HUDEP-2 (cell line): ENCODE results near the gene ZNF217.
"Not testable (repeated sequence)": the region's sequence is repeated elsewhere in the genome, so short reads cannot be mapped to it uniquely, and the experiment has no call there.

Source experiments
- DNase-seq, 76 experiments: peaks; one replicate each; lab custom pipeline; 2025; ENCODE audit not compliant: unreplicated experiment in 76 of 76; lab: John Stamatoyannopoulos, UW

ZNF217 gene

DNA sequence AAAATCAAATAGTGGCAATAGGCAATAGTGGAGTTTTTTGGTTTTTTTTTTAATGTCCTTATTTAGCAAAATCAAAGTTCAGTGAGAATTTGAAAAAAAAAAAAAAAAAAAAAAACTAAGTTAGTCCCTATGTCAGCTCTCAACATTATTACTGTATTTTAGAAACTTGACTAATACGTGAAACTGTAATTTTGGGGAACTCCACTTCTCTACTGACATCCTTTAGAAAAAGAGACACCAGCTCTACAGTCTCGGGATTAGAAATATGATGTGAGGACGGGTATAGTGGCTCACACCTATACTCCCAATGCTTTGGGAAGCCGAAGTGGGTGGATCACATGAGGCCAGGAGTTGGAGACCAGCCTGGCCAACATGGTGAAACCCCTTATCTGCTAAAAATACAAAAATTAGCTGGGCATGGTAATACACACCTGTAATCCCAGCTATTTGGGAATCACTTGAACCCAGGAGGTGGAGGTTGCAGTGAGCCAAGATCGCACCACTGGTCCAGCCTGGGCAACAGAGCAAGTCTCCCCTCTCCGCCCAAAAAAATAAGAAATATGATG, 8.6 kb downstream of the ZNF217 start:
- DNase-seq = not testable (repeated sequence)

- DNase-seq = not testable (repeated sequence)
Observed at GRCh38 chr20:53584550-53584913, 9.1 kb downstream of the ZNF217 start.

DNA sequence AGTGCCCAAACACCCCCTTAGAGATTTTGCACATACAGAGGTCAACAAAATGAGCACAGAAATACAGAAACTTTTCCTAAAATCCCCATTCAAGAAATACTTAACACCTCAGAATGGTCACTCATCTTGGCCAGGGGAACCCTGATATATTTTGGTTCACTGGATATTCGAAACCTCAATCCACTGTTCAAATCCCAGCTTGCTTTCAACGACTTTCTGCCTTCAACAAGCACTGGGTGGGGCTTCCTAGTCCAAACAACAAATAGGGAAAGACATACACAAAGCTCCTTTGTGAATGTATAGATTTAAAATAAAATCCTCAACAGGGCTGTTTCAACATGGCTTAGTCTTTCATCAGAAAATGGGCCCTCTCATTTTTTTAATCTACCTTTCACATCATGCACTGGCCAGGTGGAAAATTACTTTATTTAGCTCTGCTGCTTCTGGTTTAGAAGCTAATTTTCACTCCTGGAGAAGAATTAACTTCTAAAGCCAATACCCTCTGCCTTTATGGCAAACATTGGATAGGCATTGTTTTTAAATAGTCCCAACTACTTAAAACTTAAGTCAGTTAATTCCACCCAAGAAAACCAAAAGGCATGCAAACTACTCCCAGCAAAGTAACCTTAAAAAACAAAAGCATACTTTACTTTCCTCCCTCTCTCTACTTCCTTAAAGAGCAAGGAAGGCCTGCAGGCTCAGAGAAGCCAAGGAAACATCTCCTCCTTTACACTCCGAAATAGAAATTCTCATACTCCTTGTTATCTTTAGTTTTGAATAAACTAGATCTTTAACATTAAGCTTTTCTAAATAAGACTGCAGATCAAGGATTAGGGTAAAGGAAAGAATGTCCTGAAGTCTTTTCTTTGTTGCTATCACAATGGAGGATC, 9.7 kb downstream of the ZNF217 start:
- DNase-seq = not testable (repeated sequence)

DNA sequence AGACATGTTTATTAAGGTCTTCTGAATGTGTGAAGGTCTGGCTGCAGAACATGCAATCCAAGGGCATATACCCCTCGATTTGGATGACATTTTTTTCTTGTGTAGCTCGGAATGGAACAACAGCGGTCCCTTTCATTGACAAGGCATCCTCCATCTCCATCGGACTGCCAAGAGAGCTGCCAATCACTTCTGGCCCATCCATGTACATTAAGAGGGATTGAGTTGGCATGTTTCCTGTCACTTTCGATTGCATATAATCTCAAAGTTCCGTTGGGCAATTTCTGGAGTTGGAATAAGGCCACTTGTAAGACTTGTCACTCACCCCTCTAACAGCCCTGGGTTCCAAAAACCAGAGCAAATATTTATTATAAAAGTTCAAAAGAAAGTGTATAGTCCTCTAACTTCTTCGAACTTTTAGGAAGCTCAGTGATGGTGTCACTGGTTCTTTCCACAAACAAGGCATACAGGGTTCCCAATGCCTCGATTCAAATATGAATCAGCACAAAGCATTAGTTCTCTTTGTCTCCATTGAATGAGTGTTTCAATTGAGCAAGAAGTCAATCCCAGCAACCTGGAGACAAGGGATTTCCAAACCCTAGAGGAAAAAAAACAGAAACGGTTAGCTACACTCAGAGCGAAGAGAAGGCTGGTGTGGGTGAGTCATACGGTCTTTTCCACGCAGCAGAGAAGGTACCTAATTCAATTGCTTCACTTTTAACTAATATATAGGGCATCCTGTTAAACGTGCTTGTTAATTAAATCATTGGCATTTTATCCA, 10.9 kb downstream of the ZNF217 start:
- no peak for DNase-seq

- no peak for DNase-seq
Observed at GRCh38 chr20:53582251-53582570, 11.4 kb downstream of the ZNF217 start.

DNA sequence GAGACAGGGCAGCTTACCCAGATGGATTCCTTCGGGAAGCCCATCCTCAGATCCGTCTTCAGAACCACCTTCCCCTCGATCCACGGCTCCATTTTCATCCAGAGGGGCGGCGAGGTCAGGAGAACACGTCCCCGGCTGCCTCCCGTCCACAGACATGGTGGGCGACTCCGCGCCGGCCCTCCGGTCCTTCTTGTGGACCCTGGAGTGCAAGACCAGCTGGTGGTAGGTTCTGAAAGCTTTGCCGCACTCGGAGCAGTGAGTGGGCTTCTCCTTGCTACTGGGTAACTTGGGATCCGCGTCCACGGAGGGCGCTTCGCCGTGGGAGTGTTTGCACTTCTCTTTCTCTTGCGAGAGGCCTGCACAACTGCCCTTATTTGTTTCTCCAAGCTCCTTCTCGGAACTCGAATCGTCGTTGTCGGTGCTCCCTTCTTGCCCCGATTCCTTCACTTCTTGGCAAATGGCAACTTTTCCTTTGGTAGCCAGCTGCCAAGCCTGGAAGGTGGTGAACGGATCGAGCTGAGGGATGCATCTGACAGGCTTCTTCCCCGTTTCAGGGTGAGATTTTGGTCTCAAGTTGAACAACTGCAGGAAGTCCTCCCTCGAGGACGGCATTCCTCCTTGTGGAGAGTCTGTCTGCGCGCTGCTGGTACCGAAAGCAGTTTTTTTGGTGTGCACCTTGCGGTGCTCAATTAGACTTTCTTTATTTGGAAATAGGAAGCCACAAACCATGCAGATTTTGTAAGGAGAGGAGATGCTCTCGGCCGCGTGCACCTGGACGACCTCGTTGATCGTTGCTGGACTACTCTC, 12.0 kb downstream of the ZNF217 start:
- DNase-seq = no peak

GRCh38 chr20:53580376-53581111, 13.1 kb downstream of the ZNF217 start:
- no peak for DNase-seq

GRCh38 chr20:53579581-53580375, 13.9 kb downstream of the ZNF217 start:
- no peak for DNase-seq

DNA sequence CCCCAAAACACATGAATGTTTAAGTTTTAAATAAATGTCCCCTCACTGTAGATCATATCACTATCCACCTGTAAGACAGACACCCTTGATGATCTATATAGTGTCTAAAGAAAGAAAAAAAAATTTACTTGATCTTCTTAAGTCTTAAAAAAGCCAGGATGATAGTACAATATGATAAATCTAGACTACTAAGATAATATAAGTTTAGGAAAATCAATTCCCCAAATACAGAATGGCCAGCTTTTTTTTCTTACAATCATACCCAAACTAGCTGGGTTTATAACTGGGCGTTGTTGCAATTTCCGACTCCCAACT, 14.4 kb downstream of the ZNF217 start:
- no peak for DNase-seq

DNA sequence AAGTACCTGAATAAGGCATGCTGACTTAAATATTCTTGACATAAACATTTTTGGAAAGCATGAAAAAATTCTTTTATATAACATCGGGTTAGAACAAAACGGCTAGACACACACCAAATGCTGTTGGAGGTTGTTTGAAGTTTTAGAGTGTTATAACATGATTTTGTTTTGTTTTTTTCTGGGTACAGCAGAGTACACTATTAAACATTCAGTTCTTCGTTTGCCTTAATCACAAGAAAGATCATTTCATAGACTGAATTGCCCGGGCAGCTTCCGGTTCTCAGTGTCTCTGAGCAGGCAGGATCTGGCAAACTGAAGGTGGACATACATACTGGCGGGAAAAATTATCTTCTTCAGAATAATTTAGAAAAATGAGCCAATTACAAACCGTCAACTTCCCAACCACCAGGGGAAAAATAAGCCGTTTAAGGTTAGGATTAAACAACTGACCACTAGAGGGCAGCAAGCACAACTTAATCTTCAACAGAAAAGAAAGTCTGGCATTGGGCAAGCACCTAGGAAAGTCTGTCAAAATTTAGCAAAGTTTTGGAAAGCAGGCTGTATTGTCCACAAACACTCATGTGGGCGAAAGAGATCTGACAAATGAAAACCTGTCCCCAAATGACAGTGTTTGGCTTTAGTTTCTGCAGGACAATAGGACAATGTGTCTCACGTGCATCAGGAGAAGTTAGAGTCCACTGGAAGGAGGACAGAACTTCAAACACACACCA, 15.0 kb downstream of the ZNF217 start:
- DNase-seq = peak in 57 of 76 experiments; percentile 7 to 88 (median 66)

DNA sequence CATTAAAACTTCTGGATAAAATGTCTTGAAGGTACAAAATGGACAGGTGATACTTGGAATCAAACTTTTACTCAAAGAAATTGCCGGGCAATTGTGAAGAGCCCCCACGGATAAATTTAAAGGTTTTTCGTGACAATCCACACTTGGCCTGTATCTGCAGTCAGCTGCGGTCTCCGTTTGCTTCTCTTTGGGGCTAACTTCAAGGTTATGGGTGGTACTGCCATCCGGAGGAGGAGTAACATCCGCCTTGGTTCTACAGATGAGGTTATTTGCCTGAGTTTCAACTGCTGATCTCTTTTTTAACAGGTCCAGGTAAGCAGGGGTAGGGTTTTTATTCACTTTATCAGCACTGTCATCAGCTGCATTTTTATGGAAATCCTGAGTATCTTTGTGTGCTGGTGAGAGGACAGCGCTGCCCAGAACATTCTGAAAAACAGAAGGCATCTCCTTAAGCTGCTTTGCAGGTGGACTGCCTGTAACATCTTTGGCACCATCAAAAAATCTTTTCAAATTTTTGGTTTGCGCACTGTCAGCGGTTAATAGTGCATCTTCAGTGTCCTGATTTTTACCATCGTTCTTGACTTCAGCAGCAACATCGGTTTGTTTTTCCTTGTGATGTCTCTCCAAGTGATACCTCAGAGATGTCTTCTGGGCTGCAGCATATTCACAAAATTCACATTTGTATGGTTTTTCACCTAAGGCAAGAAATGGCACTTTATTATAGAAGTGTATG, 16.9 kb downstream of the ZNF217 start:
- no peak for DNase-seq

GRCh38 chr20:53576195-53576580, 17.5 kb downstream of the ZNF217 start:
- DNase-seq = no peak

- DNase-seq = no peak
Observed at GRCh38 chr20:53575481-53576194, 18.0 kb downstream of the ZNF217 start.

- DNase-seq = no peak
Observed at GRCh38 chr20:53574819-53575218, 18.8 kb downstream of the ZNF217 start.

- DNase-seq = no peak
Observed at GRCh38 chr20:53574259-53574789, 19.3 kb downstream of the ZNF217 start.

DNA sequence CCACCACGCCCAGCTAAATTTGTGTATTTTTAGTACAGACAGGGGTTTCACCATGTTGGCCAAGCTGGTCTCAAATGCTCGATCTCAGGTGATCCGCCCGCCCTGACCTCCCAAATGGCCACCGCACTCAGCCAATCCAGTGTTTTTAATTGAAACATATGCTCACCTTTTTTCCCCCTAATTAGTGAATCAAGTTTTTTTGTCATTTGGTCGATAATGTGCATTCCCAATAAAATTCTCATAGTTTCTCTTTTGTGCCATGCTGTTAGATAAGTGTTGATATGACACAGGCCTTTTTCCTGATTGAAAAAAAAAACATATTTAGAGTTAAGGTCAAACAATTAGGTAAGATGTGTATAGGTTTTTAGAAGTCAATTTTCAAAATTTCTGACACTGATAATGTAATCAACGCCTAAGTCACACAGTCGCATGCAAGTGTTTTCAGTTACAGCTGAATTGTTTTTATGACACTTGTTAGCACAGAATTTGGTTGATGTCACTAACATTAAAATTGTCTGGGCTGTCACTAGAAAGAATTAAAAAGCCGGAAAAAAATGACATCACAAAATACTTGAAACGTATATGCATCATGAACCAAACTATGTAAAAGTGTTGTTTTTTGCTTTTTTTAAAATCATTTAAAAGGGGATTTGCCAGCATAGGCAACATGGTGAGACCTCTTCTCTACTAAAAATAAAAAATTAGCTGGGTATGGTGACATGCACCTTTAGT, 21.9 kb downstream of the ZNF217 start:
- no peak for DNase-seq
